K562 (cell line): Measurements from ENCODE around the gene WIPF1. TPM values are rescaled to one million over a fixed set of nuclear protein-coding genes. Genes with fewer than 3 reads are reported as not detected.

Experiments
- ATAC-seq: fragments of 200-7000 bp; cut with Tn5 transposase; 3 replicates; pipeline ENCODE4 v1.9.1; 2020; ENCODE audit warnings: moderate library complexity
- BruUV-seq: library from RNA; stranded (reverse); fragments of 400-500 nt; replicated peaks from 2 replicates; lab custom pipeline; 2021; lab: Mats Ljungman, UMichigan
- CTCF ChIA-PET: fragments of 300-600 bp; formaldehyde crosslinking; extraction: SDS; loops from one replicate; lab custom pipeline; 2021; ENCODE audit warnings: low intra/inter-chr PET ratio; lab: Yijun Ruan, JAX
- POLR2A ChIA-PET: fragments of 300-600, 350-650 bp; sonication (Branson Sonifier 250); formaldehyde crosslinking; extraction: SDS; loops from one replicate; lab custom pipeline; 2021; ENCODE audit warnings: antibody characterized with exemption, inconsistent platforms; lab: Yijun Ruan, JAX
- DNase-seq, 4 experiments: peaks; one replicate each; pipeline versions ENCODE4 v3.0.0 to v3.0.0-alpha.2; 2011 to 2018; ENCODE audit warnings: low spot score in 3 of 4, mixed read lengths in 3 of 4; ENCODE audit errors: extremely low read depth in 1 of 4
- FAIRE-seq: peaks from 2 replicates; lab custom pipeline; 2011; peaks lifted over from hg19 to GRCh38; lab: Jason Lieb, UNC
- H2AFZ ChIP-seq: 2 replicates; pipeline ENCODE4 v1.6.0; 2011; ENCODE audit warnings: low read depth, low read length, control low read depth, inconsistent platforms
- H3K27ac ChIP-seq: fragments of 200-600 bp; 3 replicates; pipeline ENCODE4 v1.8.0; 2011; ENCODE audit warnings: low read depth, mild to moderate bottlenecking, control low read depth, inconsistent platforms, low read length, moderate library complexity, mixed read lengths; ENCODE audit errors: extremely low read depth
- H3K27me3 ChIP-seq, 2 experiments: fragments of 300-600 bp in 1 of 2; 2 replicates in 1 of 2; 3 replicates in 1 of 2; pipeline versions ENCODE4 v1.6.0 to v1.8.0; 2011; ENCODE audit warnings: inconsistent platforms in 2 of 2, low read length in 2 of 2, mild to moderate bottlenecking in 1 of 2, mixed read lengths in 1 of 2, moderate library complexity in 1 of 2; ENCODE audit not compliant: control insufficient read depth in 2 of 2, insufficient read depth in 2 of 2
- H3K36me3 ChIP-seq: fragments of 300-600 bp; 3 replicates; pipeline ENCODE4 v1.8.0; 2011; ENCODE audit warnings: mild to moderate bottlenecking, low read length, inconsistent platforms; ENCODE audit not compliant: control insufficient read depth, insufficient read depth
- H3K4me1 ChIP-seq, 2 experiments: fragments of 200-600 bp in 1 of 2; replicated peaks in 1 of 2; 2 replicates in 1 of 2; 3 replicates in 1 of 2; pipeline versions ENCODE4 v1.5.1 to v1.8.0; 2011; ENCODE audit warnings: inconsistent platforms in 2 of 2, low read length in 2 of 2, mild to moderate bottlenecking in 1 of 2, mixed read lengths in 1 of 2, moderate library complexity in 1 of 2; ENCODE audit not compliant: control insufficient read depth in 2 of 2, insufficient read depth in 2 of 2
- H3K4me2 ChIP-seq: 2 replicates; pipeline ENCODE4 v1.6.1; 2011; ENCODE audit warnings: low read length, control low read depth, inconsistent platforms, mixed read lengths; ENCODE audit not compliant: insufficient read depth
- H3K4me3 ChIP-seq: fragments of 200-600 bp; sonication (generic), shearing (Covaris generic); 2 replicates; pipeline ENCODE4 v1.5.1; 2016; ENCODE audit warnings: control low read depth, inconsistent platforms
- H3K79me2 ChIP-seq: fragments of 200-600 bp; 3 replicates; pipeline ENCODE4 v1.8.0; 2011; ENCODE audit warnings: low read length, inconsistent platforms; ENCODE audit not compliant: control insufficient read depth, insufficient read depth
- H3K9ac ChIP-seq, 2 experiments: 2 replicates each; pipeline versions ENCODE4 v1.6.0 to v1.6.1; 2011; ENCODE audit warnings: low read depth in 2 of 2, low read length in 2 of 2, control low read depth in 1 of 2, inconsistent platforms in 1 of 2, mild to moderate bottlenecking in 1 of 2, mixed read lengths in 1 of 2; ENCODE audit not compliant: insufficient read depth in 1 of 2
- H3K9me1 ChIP-seq: one replicate; pipeline ENCODE4 v1.6.0; 2011; ENCODE audit warnings: inconsistent platforms, mild to moderate bottlenecking, low read length, moderate library complexity; ENCODE audit not compliant: control insufficient read depth, insufficient read depth
- H3K9me3 ChIP-seq: replicated peaks from 2 replicates; pipeline ENCODE4 v1.5.1; 2011; ENCODE audit warnings: low read depth, low read length, inconsistent platforms; ENCODE audit not compliant: control insufficient read depth, insufficient read depth
- H4K20me1 ChIP-seq: replicated peaks from 2 replicates; pipeline ENCODE4 v1.6.1; 2011; ENCODE audit warnings: low read length, inconsistent platforms, mixed read lengths; ENCODE audit not compliant: control insufficient read depth, insufficient read depth
- EGR1 ChIP-seq: fragments of 450-650 bp; conservative IDR thresholded peaks from 2 replicates; pipeline ENCODE4 v1.6.1; 2017; ENCODE audit warnings: mild to moderate bottlenecking
- SMAD3 ChIP-seq: fragments of 450-650 bp; formaldehyde crosslinking; conservative IDR thresholded peaks from 2 replicates; pipeline ENCODE4 v1.4.0; 2020; ENCODE audit warnings: mild to moderate bottlenecking
- SMAD4 ChIP-seq: fragments of 250-450 bp; sonication (Bioruptor Pico); conservative IDR thresholded peaks from 2 replicates; pipeline ENCODE4 v1.8.0; 2021; ENCODE audit warnings: inconsistent platforms, mild to moderate bottlenecking, moderate library complexity
- TEAD1 ChIP-seq, 2 experiments: fragments of 450-650 bp in 1 of 2; sonication (generic) in 1 of 2; formaldehyde crosslinking; IDR thresholded peaks; 2 replicates each; pipeline versions ENCODE4 v1.4.0 to v1.8.0; 2020 to 2022; ENCODE audit warnings: mild to moderate bottlenecking in 2 of 2, missing genetic modification reagents in 1 of 2
- ZEB2 ChIP-seq: fragments of 450-650 bp; IDR thresholded peaks from 2 replicates; pipeline ENCODE4 v1.6.1; 2016
- ZFPM2 ChIP-seq: fragments of 250-450 bp; sonication (Bioruptor Pico); IDR thresholded peaks from 2 replicates; pipeline ENCODE4 v1.5.1; 2022; ENCODE audit warnings: mild to moderate bottlenecking
- ZNF707 ChIP-seq: fragments of 250-450 bp; sonication (Bioruptor Pico); conservative IDR thresholded peaks from 2 replicates; pipeline ENCODE4 v1.8.0; 2022; ENCODE audit warnings: inconsistent platforms, mild to moderate bottlenecking, moderate library complexity
- WGBS: fragments of 100-300 bp; shearing (Covaris generic); methylation state at CpG from one replicate; pipeline ENCODE4 v1.1.6; 2016; ENCODE audit warnings: low coverage, mixed read lengths; ENCODE audit not compliant: insufficient coverage; ENCODE audit errors: missing lambda C conversion rate; 5-methylcytosine and 5-hydroxymethylcytosine counted together
- in situ Hi-C: fragments of 300-500 bp; cut with MboI; formaldehyde crosslinking; loops from 4 replicates; pipeline ENCODE4 v1.15.0; 2018; ENCODE audit warnings: inconsistent platforms, mixed read lengths
- intact Hi-C: fragments of 100-400 bp; cut with micrococcal nuclease; formaldehyde crosslinking; loops from 2 replicates; pipeline ENCODE4 v1.14.2; 2022
- polyA plus RNA-seq, 8 experiments: library from polyadenylated mRNA; depleted of rRNA in 4 of 8; stranded (reverse) in 5 of 8; unstranded in 3 of 8; fragments of >200 nt; fragmentation: Nextera tagmentation in 2 of 8; fragmentation: Illumina TruSeq in 1 of 8; extraction: Ambion mirVana in 2 of 8; extraction: Trizol in 1 of 8; gene quantifications; 2 replicates each; pipeline versions ENCODE4 v1.2.1 to v1.2.3, GENCODE V29; 2011 to 2014; ENCODE audit warnings: inconsistent platforms in 1 of 8, missing spikeins in 1 of 8
- total RNA-seq, 7 experiments: library from RNA; depleted of rRNA in 6 of 7; stranded (reverse); fragments of >200 nt in 6 of 7; fragmentation: Illumina TruSeq in 2 of 7; extraction: Trizol in 2 of 7; gene quantifications; 2 replicates each; pipeline versions ENCODE4 v1.2.1 to v1.2.3, GENCODE V29; 2011 to 2021; ENCODE audit warnings: low replicate concordance in 1 of 7
- TF ChIP-seq, protein P1 (sequence below): fragments of 450-650 bp; IDR thresholded peaks from 2 replicates; pipeline ENCODE4 v1.6.1; 2016; ENCODE audit warnings: borderline replicate concordance
- TF ChIP-seq, protein P2 (sequence below): sonication (generic); formaldehyde crosslinking; IDR thresholded peaks from 2 replicates; pipeline ENCODE4 v1.8.1; 2023; ENCODE audit warnings: missing genetic modification reagents, mild to moderate bottlenecking, borderline replicate concordance

Gene WIPF1
- total and polyA plus RNA-seq, 9 of the 15 experiments (the other 6 are each of a cell fraction or from before 2014, with no cell fraction given) = 0.54 to 4.9 (median 2.4) TPM

DNA sequence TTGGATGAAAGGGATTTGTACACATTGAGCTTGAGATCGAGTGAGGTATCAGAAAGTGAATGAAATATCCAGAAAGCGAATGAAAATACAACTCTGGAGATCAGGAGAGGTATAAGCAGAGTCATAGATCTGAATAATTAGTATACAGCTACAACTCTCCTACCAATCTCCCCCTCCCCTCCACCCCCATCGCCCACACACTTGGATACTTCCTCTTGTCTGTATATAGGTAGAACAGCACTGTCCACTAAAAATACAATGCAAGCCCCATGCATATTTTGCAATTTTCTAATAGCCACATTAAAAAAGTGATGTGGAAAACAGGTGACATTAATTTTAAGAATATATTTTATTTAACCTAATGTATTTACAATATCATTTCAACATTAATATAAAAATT is 23.7 kb upstream of the WIPF1 start:
- Histone ChIP-seq H3K27me3 (no peaks in the 10 kb centered on the region; a peak in 2 of 5 replicates), H2AFZ (no peak overlapping the region), H3K4me2 (no peak overlapping the region), H3K4me3 (no peak overlapping the region), H3K4me1 (no peaks in the 10 kb centered on the region; a peak in 1 of 5 replicates), H3K36me3 (no peaks in the 10 kb centered on the region), H3K79me2 (no peaks in the 10 kb centered on the region), H3K9me1 (peaks cover 2% of the 10 kb centered on the region), H3K9ac (no peak overlapping the region), H3K9me3 (no peaks in the 10 kb centered on the region), H4K20me1 (no peaks in the 10 kb centered on the region), H3K27ac (no peak overlapping the region)
- POLR2A ChIA-PET = no interaction called here
- CTCF ChIA-PET = no interaction called here
- in situ Hi-C loops (no loop called here), intact Hi-C loops (no loop called here)
- TF ChIP-seq SMAD3 (CRISPR knock-in tag) = no peak
- TF ChIP-seq EGR1 = peak; percentile 34; the same call in 1 of the 2 replicates
- FAIRE-seq (no peak), ATAC-seq (no peak), DNase-seq (no peak)
- BruUV-seq = no TSS peak
- WGBS = 19% methylated on average over 3 of the region's 3 CpGs

DNA sequence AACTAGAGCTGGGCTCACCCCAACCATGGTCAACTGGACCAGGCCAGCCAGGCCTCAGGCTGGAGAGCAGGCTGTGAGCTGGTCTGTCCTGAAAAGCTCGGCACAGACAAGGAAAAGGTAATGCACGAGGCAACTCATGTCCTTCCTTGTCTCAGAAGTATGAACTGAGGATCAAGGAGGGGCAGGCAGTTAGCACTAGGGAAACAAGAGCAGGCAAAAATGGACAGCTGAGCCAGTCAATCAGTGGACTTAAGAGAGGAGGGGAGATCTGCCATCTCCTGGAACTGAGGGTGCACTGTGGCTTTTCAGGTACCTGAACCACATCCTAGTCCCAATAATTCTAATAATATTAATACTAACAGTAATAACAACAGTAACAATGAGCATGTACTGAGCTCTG is 20.6 kb upstream of the WIPF1 start:
- H3K27ac ChIP-seq = no peak overlapping the region
- TF ChIP-seq, protein P1, sequence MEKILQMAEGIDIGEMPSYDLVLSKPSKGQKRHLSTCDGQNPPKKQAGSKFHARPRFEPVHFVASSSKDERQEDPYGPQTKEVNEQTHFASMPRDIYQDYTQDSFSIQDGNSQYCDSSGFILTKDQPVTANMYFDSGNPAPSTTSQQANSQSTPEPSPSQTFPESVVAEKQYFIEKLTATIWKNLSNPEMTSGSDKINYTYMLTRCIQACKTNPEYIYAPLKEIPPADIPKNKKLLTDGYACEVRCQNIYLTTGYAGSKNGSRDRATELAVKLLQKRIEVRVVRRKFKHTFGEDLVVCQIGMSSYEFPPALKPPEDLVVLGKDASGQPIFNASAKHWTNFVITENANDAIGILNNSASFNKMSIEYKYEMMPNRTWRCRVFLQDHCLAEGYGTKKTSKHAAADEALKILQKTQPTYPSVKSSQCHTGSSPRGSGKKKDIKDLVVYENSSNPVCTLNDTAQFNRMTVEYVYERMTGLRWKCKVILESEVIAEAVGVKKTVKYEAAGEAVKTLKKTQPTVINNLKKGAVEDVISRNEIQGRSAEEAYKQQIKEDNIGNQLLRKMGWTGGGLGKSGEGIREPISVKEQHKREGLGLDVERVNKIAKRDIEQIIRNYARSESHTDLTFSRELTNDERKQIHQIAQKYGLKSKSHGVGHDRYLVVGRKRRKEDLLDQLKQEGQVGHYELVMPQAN = no peak
- TF ChIP-seq SMAD4 (CRISPR knock-in tag) = no peak
- TF ChIP-seq, protein P2, sequence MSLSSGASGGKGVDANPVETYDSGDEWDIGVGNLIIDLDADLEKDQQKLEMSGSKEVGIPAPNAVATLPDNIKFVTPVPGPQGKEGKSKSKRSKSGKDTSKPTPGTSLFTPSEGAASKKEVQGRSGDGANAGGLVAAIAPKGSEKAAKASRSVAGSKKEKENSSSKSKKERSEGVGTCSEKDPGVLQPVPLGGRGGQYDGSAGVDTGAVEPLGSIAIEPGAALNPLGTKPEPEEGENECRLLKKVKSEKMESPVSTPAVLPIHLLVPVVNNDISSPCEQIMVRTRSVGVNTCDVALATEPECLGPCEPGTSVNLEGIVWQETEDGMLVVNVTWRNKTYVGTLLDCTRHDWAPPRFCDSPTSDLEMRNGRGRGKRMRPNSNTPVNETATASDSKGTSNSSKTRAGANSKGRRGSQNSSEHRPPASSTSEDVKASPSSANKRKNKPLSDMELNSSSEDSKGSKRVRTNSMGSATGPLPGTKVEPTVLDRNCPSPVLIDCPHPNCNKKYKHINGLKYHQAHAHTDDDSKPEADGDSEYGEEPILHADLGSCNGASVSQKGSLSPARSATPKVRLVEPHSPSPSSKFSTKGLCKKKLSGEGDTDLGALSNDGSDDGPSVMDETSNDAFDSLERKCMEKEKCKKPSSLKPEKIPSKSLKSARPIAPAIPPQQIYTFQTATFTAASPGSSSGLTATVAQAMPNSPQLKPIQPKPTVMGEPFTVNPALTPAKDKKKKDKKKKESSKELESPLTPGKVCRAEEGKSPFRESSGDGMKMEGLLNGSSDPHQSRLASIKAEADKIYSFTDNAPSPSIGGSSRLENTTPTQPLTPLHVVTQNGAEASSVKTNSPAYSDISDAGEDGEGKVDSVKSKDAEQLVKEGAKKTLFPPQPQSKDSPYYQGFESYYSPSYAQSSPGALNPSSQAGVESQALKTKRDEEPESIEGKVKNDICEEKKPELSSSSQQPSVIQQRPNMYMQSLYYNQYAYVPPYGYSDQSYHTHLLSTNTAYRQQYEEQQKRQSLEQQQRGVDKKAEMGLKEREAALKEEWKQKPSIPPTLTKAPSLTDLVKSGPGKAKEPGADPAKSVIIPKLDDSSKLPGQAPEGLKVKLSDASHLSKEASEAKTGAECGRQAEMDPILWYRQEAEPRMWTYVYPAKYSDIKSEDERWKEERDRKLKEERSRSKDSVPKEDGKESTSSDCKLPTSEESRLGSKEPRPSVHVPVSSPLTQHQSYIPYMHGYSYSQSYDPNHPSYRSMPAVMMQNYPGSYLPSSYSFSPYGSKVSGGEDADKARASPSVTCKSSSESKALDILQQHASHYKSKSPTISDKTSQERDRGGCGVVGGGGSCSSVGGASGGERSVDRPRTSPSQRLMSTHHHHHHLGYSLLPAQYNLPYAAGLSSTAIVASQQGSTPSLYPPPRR (CRISPR knock-in tag) = no peak
- no peak for TF ChIP-seq ZNF707 (CRISPR knock-in tag)
- TF ChIP-seq TEAD1 (CRISPR knock-in tag; IDR thresholded peaks at IDR 0.05) = no peak
- no peak for TF ChIP-seq ZFPM2 (CRISPR knock-in tag)
- no peak for TF ChIP-seq ZEB2

More for the DNA sequence above, 20.6 kb upstream of the WIPF1 start:
- Histone ChIP-seq H3K27me3 (no peaks in the 10 kb centered on the region; a peak in 2 of 5 replicates), H3K4me2 (no peak overlapping the region), H3K9me3 (no peaks in the 10 kb centered on the region), H3K4me3 (no peak overlapping the region), H3K9ac (no peak overlapping the region), H4K20me1 (no peaks in the 10 kb centered on the region), H3K4me1 (no peaks in the 10 kb centered on the region; a peak in 1 of 5 replicates), H3K9me1 (peaks cover 2% of the 10 kb centered on the region), H3K79me2 (no peaks in the 10 kb centered on the region), H3K36me3 (no peaks in the 10 kb centered on the region), H2AFZ (no peak overlapping the region)
- intact Hi-C loops = no loop called here
- ChIA-PET CTCF (no interaction called here), POLR2A (interaction anchor here (0.7 kb wide), 1 partner anchor 10 kb away, joined by 3 read pairs; no protein-coding TSS in a partner anchor)
- no TSS peak for BruUV-seq
- FAIRE-seq (no peak), ATAC-seq (no peak), DNase-seq (no peak)
- 3% methylated on average over 2 of the region's 2 CpGs for WGBS
- in situ Hi-C loops = no loop called here
